Suprapubic skin (tissue), 4 donors: ENCODE results near the gene ABHD1. TPM values are rescaled to one million over a fixed set of nuclear protein-coding genes. Genes with fewer than 3 reads are reported as not detected.

ENCODE experiments used
- DNase-seq, 2 donors: peaks; one replicate each; pipeline ENCODE4 v3.0.0-alpha.2; 2019; ENCODE audit warnings: low spot score in 2 of 2
- H3K27ac ChIP-seq: fragments of 200-600 bp; sonication (generic); one replicate; pipeline ENCODE4 v1.5.1; 2019
- H3K27me3 ChIP-seq: fragments of 200-600 bp; sonication (generic); one replicate; pipeline ENCODE4 v1.5.1; 2019
- H3K36me3 ChIP-seq: fragments of 200-600 bp; sonication (generic); one replicate; pipeline ENCODE4 v1.5.1; 2019
- H3K4me1 ChIP-seq: fragments of 200-600 bp; sonication (generic); one replicate; pipeline ENCODE4 v1.5.1; 2019
- H3K4me3 ChIP-seq: fragments of 200-600 bp; sonication (generic); one replicate; pipeline ENCODE4 v1.5.1; 2019; ENCODE audit warnings: mild to moderate bottlenecking
- H3K9me3 ChIP-seq: fragments of 200-600 bp; sonication (generic); one replicate; pipeline ENCODE4 v1.5.1; 2019
- CTCF ChIP-seq, 2 donors: fragments of 200-600 bp in 1 of 2; fragments of 450-650 bp in 1 of 2; sonication (generic) in 1 of 2; IDR thresholded peaks; one replicate each; pipeline ENCODE4 v1.5.1; 2016 to 2019; ENCODE audit warnings: antibody characterized with exemption in 2 of 2, mild to moderate bottlenecking in 1 of 2, moderate library complexity in 1 of 2
- EP300 ChIP-seq: sonication (generic); formaldehyde crosslinking; IDR thresholded peaks from one replicate; pipeline ENCODE4 v1.6.1; 2017; ENCODE audit warnings: antibody characterized with exemption
- POLR2A ChIP-seq, 2 donors: fragments of 450-650 bp; IDR thresholded peaks; one replicate each; pipeline ENCODE4 v1.6.1; 2017; ENCODE audit warnings: antibody characterized with exemption in 2 of 2, mild to moderate bottlenecking in 2 of 2, moderate library complexity in 2 of 2
- POLR2AphosphoS5 ChIP-seq, 3 donors: sonication (generic); formaldehyde crosslinking; IDR thresholded peaks; one replicate each; pipeline ENCODE4 v1.6.1; 2017; ENCODE audit warnings: antibody characterized with exemption in 3 of 3
- WGBS: methylation state at CpG from one replicate; pipeline ENCODE4 v1.1.5; 2018; 5-methylcytosine and 5-hydroxymethylcytosine counted together
- total RNA-seq, 4 donors: library from RNA; depleted of rRNA; stranded (reverse); fragments of >200 nt; gene quantifications; one replicate each; pipeline ENCODE4 v1.1.0, GENCODE V29; 2016

The ABHD1 gene
- total RNA-seq, 4 donors from 2014 or later = not detected

- peak overlapping the region; percentile 38 for H3K27ac ChIP-seq
- peak in 1 of 2 donors; percentile 14 for DNase-seq
- H3K36me3 ChIP-seq = no peaks in the 10 kb centered on the region
- H3K4me1 ChIP-seq = peaks cover 16% of the 10 kb centered on the region
- TF ChIP-seq EP300 (no peak), CTCF (IDR thresholded peaks at IDR 0.05) (no peak), POLR2A (IDR thresholded peaks at IDR 0.05) (no peak), POLR2AphosphoS5 (IDR thresholded peaks at IDR 0.05) (no peak)
- peaks cover 11% of the 10 kb centered on the region for H3K27me3 ChIP-seq
- H3K9me3 ChIP-seq = no peaks in the 10 kb centered on the region
- no peak overlapping the region for H3K4me3 ChIP-seq
- 70% methylated on average over 3 of the region's 3 CpGs for WGBS
These were observed 55.9 kb downstream of the ABHD1 start for GRCh38 chr2:27179344-27180000.

Other genes starting within 250 kb of the ABHD1 start
- gene MAPRE3, start 153.2 kb upstream of the ABHD1 start, total RNA-seq = 10 to 100 TPM; 29.5 to 57.5 (median 34.0) TPM
- 10 to 100 TPM; 39.2 to 56.3 (median 44.7) TPM for gene TMEM214, start 90.8 kb upstream of the ABHD1 start, total RNA-seq
- gene AGBL5, start 72.1 kb upstream of the ABHD1 start, total RNA-seq = 10 to 100 TPM; 15.3 to 18.9 (median 18.5) TPM
- gene OST4, start 52.2 kb upstream of the ABHD1 start, total RNA-seq = 100 to 1,000 TPM in 3 of 4 donors, 10 to 100 TPM in 1; 70.8 to 225 (median 199) TPM
- 10 to 100 TPM in 1 of 4 donors, 1 to 10 TPM in 3; 3.0 to 13.8 (median 5.8) TPM for gene EMILIN1, start 45.2 kb upstream of the ABHD1 start, total RNA-seq
- 1 to 10 TPM; 2.8 to 6.3 (median 3.8) TPM for gene KHK, start 37.0 kb upstream of the ABHD1 start, total RNA-seq
- gene CGREF1, start 4.7 kb upstream of the ABHD1 start, total RNA-seq = 1 to 10 TPM; 1.1 to 4.2 (median 2.6) TPM
- gene PREB, start 10.8 kb downstream of the ABHD1 start, total RNA-seq = 10 to 100 TPM; 40.0 to 55.3 (median 47.1) TPM
- gene PRR30, start 15.6 kb downstream of the ABHD1 start, total RNA-seq = not detected
- gene TCF23, start 25.2 kb downstream of the ABHD1 start, total RNA-seq = under 1 TPM in 1 of 4 donors, not detected in 3; 0.11 TPM
- gene ATRAID, start 88.2 kb downstream of the ABHD1 start, total RNA-seq = 100 to 1,000 TPM; 109 to 177 (median 141) TPM
- gene SLC5A6, start 88.5 kb downstream of the ABHD1 start, total RNA-seq = 10 to 100 TPM; 30.4 to 33.4 (median 33.1) TPM
- 10 to 100 TPM; 33.7 to 64.8 (median 42.1) TPM for gene CAD, start 93.6 kb downstream of the ABHD1 start, total RNA-seq
- not detected for gene SLC30A3, start 139.2 kb downstream of the ABHD1 start, total RNA-seq
- not detected for gene DNAJC5G, start 151.6 kb downstream of the ABHD1 start, total RNA-seq
- gene TRIM54, start 158.6 kb downstream of the ABHD1 start, total RNA-seq = not detected
- 1 to 10 TPM in 2 of 4 donors, not detected in 2; 2.1 to 3.9 TPM for gene UCN, start 184.6 kb downstream of the ABHD1 start, total RNA-seq
- 10 to 100 TPM; 51.8 to 87.5 (median 68.4) TPM for gene MPV17, start 199.3 kb downstream of the ABHD1 start, total RNA-seq
- 100 to 1,000 TPM in 1 of 4 donors, 10 to 100 TPM in 3; 53.8 to 160 (median 75.9) TPM for gene GTF3C2, start 232.9 kb downstream of the ABHD1 start, total RNA-seq
- 10 to 100 TPM; 34.3 to 68.2 (median 48.5) TPM for gene EIF2B4, start 246.5 kb downstream of the ABHD1 start, total RNA-seq
- gene SNX17, start 246.8 kb downstream of the ABHD1 start, total RNA-seq = 10 to 100 TPM; 73.4 to 89.8 (median 76.4) TPM